BLaER1 treated with 17β-estradiol and CSF1 and Interleukin-3, amounts not matched to agents 10 nM and 100 nM (cell line): ENCODE results near the gene ACOT11.
"Not testable (repeated sequence)": the region's sequence is repeated elsewhere in the genome, so short reads cannot be mapped to it uniquely, and the experiment has no call there.

Experiments
- H3K27ac ChIP-seq, 11 experiments: shearing (Covaris generic); formaldehyde crosslinking; 2 replicates each; pipeline ENCODE4 v1.8.1; 2022
- H3K27me3 ChIP-seq, 11 experiments: shearing (Covaris generic); formaldehyde crosslinking; 2 replicates each; pipeline ENCODE4 v1.8.1; 2022
- H3K36me3 ChIP-seq, 11 experiments: shearing (Covaris generic); formaldehyde crosslinking; 2 replicates each; pipeline ENCODE4 v1.8.1; 2022
- H3K4me1 ChIP-seq, 10 experiments: shearing (Covaris generic); formaldehyde crosslinking; 2 replicates each; pipeline ENCODE4 v1.8.1; 2022
- H3K4me2 ChIP-seq, 11 experiments: shearing (Covaris generic); formaldehyde crosslinking; 2 replicates each; pipeline ENCODE4 v1.8.1; 2022
- H3K4me3 ChIP-seq, 10 experiments: shearing (Covaris generic); formaldehyde crosslinking; 2 replicates each; pipeline ENCODE4 v1.8.1; 2022
- H3K9ac ChIP-seq, 11 experiments: shearing (Covaris generic); formaldehyde crosslinking; 2 replicates each; pipeline ENCODE4 v1.8.1; 2022
- H3K9me3 ChIP-seq, 11 experiments: shearing (Covaris generic); formaldehyde crosslinking; replicated peaks in 1 of 11; 2 replicates each; pipeline ENCODE4 v1.8.1; 2022
- H4K20me1 ChIP-seq, 11 experiments: shearing (Covaris generic); formaldehyde crosslinking; 2 replicates each; pipeline ENCODE4 v1.8.1; 2022
- Cebpa-rat ChIP-seq, 11 experiments: shearing (Covaris generic); IDR thresholded peaks; 2 replicates each; pipeline ENCODE4 v1.8.1; 2022

The ACOT11 gene

DNA sequence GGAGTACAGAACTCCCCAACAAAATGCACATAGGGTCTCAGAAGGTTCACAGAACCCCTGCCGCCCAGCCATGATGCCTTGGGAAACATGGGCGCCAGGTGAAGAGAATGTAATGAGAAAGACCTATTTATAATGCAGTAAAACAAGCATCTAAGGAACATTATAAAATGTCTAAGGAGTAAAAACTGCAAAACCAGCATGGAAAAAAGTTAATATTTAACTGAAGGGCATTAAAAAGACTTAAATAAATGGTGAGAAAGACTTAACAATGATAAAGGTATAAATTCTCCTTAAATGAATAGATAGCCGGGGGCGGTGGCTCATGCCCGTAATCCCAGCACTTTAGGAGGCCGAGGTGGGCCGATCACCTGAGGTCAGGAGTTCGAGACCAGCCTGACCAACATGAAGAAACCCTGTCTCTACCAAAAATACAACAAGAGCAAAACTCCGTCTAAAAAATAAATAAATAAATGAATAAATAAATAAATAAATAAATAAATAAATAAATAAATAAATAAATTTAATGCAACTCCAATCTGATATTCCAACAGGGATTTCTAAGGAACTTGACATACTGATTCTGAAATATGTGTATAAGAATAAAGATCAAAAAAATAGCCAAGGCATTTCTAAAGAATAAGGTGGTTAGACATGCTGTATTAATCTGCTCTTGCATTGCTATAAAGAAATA lies 27.3 kb upstream of the ACOT11 start:
- no peaks in the 10 kb centered on the region for H3K4me1 ChIP-seq
- no peak overlapping the region for H3K9ac ChIP-seq
- TF ChIP-seq Cebpa-rat (IDR thresholded peaks at IDR 0.05) = no peak
- no peaks in the 10 kb centered on the region; a peak in 1 of 22 replicates for H4K20me1 ChIP-seq
- H3K27me3 ChIP-seq = no peaks in the 10 kb centered on the region
- no peaks in the 10 kb centered on the region for H3K9me3 ChIP-seq
- no peak overlapping the region for H3K4me2 ChIP-seq
- H3K4me3 ChIP-seq = no peak overlapping the region
- no peak overlapping the region for H3K27ac ChIP-seq
- H3K36me3 ChIP-seq = no peaks in the 10 kb centered on the region

- not testable (repeated sequence) for H3K4me1 ChIP-seq, H3K36me3 ChIP-seq, H3K27me3 ChIP-seq, H3K9ac ChIP-seq, H4K20me1 ChIP-seq, H3K27ac ChIP-seq, H3K4me2 ChIP-seq, H3K4me3 ChIP-seq
- H3K9me3 ChIP-seq = peaks cover 0 to 17% (median 0%) of the 10 kb centered on the region in 11 experiments; a peak in 9 of 22 replicates
Measured at GRCh38 chr1:54526565-54526964, 21.5 kb upstream of the ACOT11 start.

DNA sequence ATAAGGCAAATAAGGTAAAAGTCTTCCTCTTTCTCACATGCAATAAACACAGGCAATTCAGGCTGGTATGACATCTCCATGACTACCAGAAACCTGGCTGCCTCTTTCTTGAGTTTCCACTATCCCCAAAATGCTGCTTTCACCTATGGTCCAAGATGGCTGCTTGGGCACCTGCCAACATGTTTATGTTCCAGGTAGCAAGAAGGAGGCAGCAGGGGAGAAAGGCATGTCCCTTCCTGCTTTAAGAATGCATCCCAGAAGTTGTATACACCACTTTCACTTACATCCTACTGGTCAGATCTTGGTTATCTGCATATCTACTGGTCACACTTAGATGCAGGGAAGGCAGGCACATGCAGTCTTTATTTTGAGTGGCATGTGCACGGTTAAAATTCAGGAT lies 19.4 kb upstream of the ACOT11 start:
- no peak overlapping the region for H3K27ac ChIP-seq
- H3K9ac ChIP-seq = no peak overlapping the region
- no peaks in the 10 kb centered on the region for H4K20me1 ChIP-seq
- no peaks in the 10 kb centered on the region for H3K4me1 ChIP-seq
- H3K4me3 ChIP-seq = no peak overlapping the region
- no peak for TF ChIP-seq Cebpa-rat (IDR thresholded peaks at IDR 0.05)
- H3K4me2 ChIP-seq = no peak overlapping the region
- H3K9me3 ChIP-seq = peaks cover 0 to 17% (median 0%) of the 10 kb centered on the region in 11 experiments; a peak in 9 of 22 replicates
- no peaks in the 10 kb centered on the region for H3K36me3 ChIP-seq
- no peaks in the 10 kb centered on the region for H3K27me3 ChIP-seq

DNA sequence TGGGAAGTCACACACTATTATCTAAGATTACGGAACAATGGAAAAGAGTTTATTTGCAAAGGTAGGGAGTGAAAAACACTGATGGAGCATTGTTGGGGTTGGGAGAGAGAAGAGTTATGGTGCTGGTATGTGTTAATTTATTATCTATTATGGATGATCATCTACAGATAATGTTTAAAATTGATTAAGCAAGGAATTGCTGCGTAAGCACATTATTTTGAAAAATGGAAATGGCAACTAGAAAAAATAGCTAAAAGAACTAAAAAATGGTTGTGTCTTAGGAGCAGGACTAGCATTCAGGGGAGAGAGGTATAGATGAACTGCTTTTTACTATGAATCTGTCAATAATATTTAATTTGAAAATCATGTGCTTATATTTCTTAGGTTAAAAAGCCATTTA lies 16.0 kb upstream of the ACOT11 start:
- no peak overlapping the region for H3K4me2 ChIP-seq
- no peak overlapping the region for H3K27ac ChIP-seq
- no peak overlapping the region for H3K4me3 ChIP-seq
- no peaks in the 10 kb centered on the region for H3K27me3 ChIP-seq
- no peaks in the 10 kb centered on the region for H4K20me1 ChIP-seq
- no peak for TF ChIP-seq Cebpa-rat (IDR thresholded peaks at IDR 0.05)
- H3K9ac ChIP-seq = no peak overlapping the region
- H3K9me3 ChIP-seq = peaks cover 0 to 8% (median 0%) of the 10 kb centered on the region in 11 experiments; a peak in 3 of 22 replicates
- no peaks in the 10 kb centered on the region for H3K4me1 ChIP-seq
- no peaks in the 10 kb centered on the region for H3K36me3 ChIP-seq

GRCh38 chr1:54536656-54537055 lies 11.4 kb upstream of the ACOT11 start:
- not testable (repeated sequence) for H4K20me1 ChIP-seq, H3K27me3 ChIP-seq, H3K9ac ChIP-seq, H3K27ac ChIP-seq, H3K36me3 ChIP-seq, H3K4me3 ChIP-seq, H3K9me3 ChIP-seq, H3K4me2 ChIP-seq
- peaks cover 8 to 16% (median 12%) of the 10 kb centered on the region in 10 experiments for H3K4me1 ChIP-seq

GRCh38 chr1:54537611-54538010 lies 10.4 kb upstream of the ACOT11 start:
- H3K27me3 ChIP-seq = no peaks in the 10 kb centered on the region
- no peaks in the 10 kb centered on the region for H4K20me1 ChIP-seq
- H3K9me3 ChIP-seq = no peaks in the 10 kb centered on the region
- no peak overlapping the region for H3K9ac ChIP-seq
- H3K27ac ChIP-seq = no peak overlapping the region
- no peaks in the 10 kb centered on the region for H3K36me3 ChIP-seq
- no peak overlapping the region for H3K4me2 ChIP-seq
- peaks cover 18 to 23% (median 21%) of the 10 kb centered on the region in 10 experiments for H3K4me1 ChIP-seq
- H3K4me3 ChIP-seq = no peak overlapping the region
- no peak for TF ChIP-seq Cebpa-rat (IDR thresholded peaks at IDR 0.05)

- H3K4me2 ChIP-seq = no peak overlapping the region
- no peaks in the 10 kb centered on the region for H3K36me3 ChIP-seq
- H3K9me3 ChIP-seq = no peaks in the 10 kb centered on the region
- H3K9ac ChIP-seq = no peak overlapping the region
- H4K20me1 ChIP-seq = no peaks in the 10 kb centered on the region; a peak in 1 of 22 replicates
- no peaks in the 10 kb centered on the region for H3K27me3 ChIP-seq
- no peak overlapping the region for H3K27ac ChIP-seq
- no peak for TF ChIP-seq Cebpa-rat (IDR thresholded peaks at IDR 0.05)
- no peak overlapping the region for H3K4me3 ChIP-seq
- peaks cover 23 to 32% (median 30%) of the 10 kb centered on the region in 10 experiments for H3K4me1 ChIP-seq
Measured at GRCh38 chr1:54538538-54538937, 9.5 kb upstream of the ACOT11 start.

GRCh38 chr1:54540582-54541295 lies 7.3 kb upstream of the ACOT11 start:
- TF ChIP-seq Cebpa-rat (IDR thresholded peaks at IDR 0.05) = no peak
- Histone ChIP-seq H3K36me3 (no peaks in the 10 kb centered on the region), H3K9me3 (no peaks in the 10 kb centered on the region), H3K27me3 (no peaks in the 10 kb centered on the region), H3K4me3 (no peak overlapping the region), H4K20me1 (no peaks in the 10 kb centered on the region; a peak in 1 of 22 replicates), H3K4me2 (peak overlapping the region; percentile 92 to 99 (median 96); a peak in 17 of 22 replicates), H3K9ac (0 out of 22 replicates have a peak overlapping the region, but pooled peaks of 1 of the 11 experiments have one; percentile 83), H3K4me1 (peaks cover 23 to 54% (median 42%) of the 10 kb centered on the region in 10 experiments), H3K27ac (peak overlapping the region in 2 of 11 experiments; percentile 82 to 85; a peak in 2 of 22 replicates)

GRCh38 chr1:54542120-54542961 lies 5.7 kb upstream of the ACOT11 start:
- Histone ChIP-seq H3K36me3 (no peaks in the 10 kb centered on the region), H3K27me3 (no peaks in the 10 kb centered on the region), H3K4me3 (peak overlapping the region; percentile 56 to 76 (median 62)), H3K9ac (peak overlapping the region; percentile 67 to 83 (median 75)), H3K4me2 (peak overlapping the region; percentile 92 to 99 (median 96)), H4K20me1 (peaks cover 0 to 4% (median 0%) of the 10 kb centered on the region in 11 experiments; a peak in 2 of 22 replicates), H3K27ac (peak overlapping the region in 10 of 11 experiments; percentile 56 to 85 (median 72); a peak in 19 of 22 replicates), H3K9me3 (no peaks in the 10 kb centered on the region), H3K4me1 (peaks cover 30 to 70% (median 53%) of the 10 kb centered on the region in 10 experiments)
- TF ChIP-seq Cebpa-rat (IDR thresholded peaks at IDR 0.05) = no peak
